ENCODE data around the gene HPF1.
"Not testable (repeated sequence)": the region's sequence is repeated elsewhere in the genome, so short reads cannot be mapped to it uniquely, and the experiment has no call there.

The HPF1 gene

DNA sequence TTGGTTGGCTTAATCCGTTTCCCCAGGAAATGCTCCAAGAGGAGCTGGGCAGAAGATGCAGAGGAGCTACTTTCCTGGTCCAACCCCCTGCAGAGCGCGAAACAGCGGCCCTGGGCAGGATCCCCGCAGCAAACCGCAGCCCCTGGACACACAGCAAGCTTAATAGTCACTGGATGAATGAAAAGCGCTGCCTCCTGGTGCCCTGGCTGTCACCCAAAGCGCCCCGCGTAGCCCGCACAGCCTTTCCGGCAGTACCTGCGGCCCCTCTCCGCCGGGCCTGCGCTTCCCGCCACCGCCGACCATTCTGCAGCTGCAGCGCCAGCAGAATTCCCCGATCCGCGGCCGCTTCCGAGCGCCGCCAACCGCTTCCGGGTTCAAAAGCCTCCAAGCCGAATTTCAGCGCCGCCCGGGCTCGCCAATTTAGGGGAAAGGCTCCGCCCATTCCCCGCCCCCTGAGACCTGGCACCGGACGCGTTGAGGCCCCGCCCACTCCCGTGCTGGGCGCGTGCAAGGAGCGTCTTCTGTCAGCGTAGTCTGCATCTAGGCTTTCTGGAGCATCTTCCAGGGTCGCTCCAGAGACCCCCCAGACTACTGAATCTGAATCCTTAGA lies at the start of gene HPF1:
Gene HPF1, minus strand, starts transcription at position 370 of the 610 bp plus-strand sequence. Its CDS starts 67 bp downstream, at position 303.
- DNase-seq, result peak; percentile 85 to 99 (median 92)
- intact Hi-C loops (cut with DNase I), result loop anchor here (1.0 kb wide), 1 partner anchor 34 kb away; no protein-coding TSS in a partner anchor

DNA sequence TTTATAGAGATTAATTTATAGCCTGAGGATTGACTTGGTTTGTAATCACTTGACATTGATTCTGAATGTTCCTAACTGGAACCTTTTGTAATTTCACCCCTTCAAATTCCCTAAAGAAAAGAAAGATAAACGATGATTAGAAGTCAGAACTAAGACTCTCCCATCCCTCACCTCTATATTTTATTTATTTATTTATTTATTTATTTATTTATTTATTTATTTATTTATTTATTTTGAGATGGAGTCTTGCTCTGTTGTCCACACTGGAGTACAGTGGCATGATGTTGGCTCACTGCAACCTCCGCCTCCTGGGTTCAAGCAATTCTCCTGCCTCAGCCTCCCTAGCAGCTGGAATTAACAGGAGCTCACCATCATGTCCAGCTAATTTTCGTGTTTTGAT lies 49.0 kb upstream of the HPF1 start:
- DNase-seq, result not testable (repeated sequence)
- intact Hi-C loops (cut with DNase I), result loop anchor here (5.0 kb wide), 1 partner anchor 221 kb away; the partner anchor contains the start of gene MFAP3L

DNA sequence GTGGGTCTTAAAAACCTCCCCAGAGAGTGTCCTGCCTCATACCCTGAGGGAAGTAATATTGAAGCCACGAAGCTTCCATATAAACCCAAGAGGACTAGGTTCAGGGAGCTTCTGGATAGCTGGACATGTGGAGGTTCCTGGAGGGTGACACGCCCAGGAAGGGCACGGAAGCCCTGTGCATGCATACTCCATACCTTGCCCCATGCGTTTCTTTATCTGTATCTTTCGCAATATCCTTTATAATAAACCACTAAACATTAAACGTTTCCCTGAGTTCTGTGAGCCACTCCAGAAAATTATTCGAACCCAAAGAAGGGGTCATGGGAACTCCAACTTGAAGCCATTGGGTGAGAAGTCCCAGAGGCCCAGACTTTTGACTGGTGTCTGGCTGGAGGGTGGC lies 45.7 kb upstream of the HPF1 start:
- DNase-seq, result no peak
- intact Hi-C loops (cut with DNase I), result no loop called here

DNA sequence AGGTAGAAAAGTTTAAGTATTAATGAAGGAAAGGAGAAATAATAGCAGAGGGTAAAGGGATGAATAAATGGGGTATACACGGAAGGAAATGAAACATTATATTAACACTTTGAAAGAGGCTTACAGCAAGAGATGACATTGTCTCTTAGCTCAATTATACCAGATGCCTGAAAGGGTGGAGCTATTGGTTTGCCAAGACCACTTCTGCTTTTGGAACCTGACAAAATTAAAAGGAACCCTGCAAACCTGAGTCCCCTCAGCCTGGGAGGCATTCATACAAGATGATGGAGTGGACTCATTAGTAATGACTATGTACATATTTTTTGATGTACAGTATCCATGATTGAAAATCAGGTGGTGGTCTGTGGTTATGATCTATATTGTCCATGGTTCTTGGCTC lies 45.1 kb upstream of the HPF1 start:
- intact Hi-C loops (cut with DNase I), result no loop called here
- DNase-seq, result no peak

DNA sequence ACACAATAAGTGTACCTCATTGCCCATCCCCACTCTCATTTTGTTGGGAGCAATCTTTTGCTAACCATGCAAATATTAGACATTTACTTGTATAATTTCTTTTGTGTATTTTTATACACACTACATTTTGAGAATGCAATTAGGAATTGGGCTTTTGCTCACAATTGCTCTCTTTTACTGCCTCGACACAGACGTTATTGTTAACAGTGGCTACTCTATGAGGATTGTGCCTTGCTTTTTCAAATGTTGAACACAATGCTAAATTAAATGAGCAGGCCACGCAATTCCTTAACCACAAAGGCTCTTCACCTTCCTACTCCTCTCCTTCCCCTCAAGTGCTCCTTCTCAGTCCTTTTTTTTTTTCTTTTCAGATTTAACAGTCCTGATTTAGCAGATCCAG lies 42.8 kb upstream of the HPF1 start:
- intact Hi-C loops (cut with DNase I), result no loop called here
- DNase-seq, result no peak

DNA sequence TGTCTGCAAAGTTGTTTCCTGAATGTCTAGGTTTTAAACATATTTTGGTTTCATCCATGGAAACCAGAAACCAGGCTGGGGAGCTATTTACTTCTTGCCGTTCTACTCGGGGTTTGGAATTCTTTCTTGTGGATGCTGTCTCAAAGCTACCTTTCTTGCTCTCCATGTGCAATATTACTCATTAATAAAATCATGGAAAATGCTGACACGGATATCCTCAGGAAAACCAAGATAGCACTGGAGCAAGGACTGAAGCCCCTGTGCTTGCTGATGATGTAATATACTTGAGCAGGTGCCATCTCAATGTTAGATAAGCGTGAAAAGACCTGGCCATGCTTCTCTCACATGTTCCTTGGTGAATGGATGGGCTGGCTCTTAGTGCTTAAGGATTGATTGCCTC lies 41.5 kb upstream of the HPF1 start:
- intact Hi-C loops (cut with DNase I), result no loop called here
- DNase-seq, result no peak

DNA sequence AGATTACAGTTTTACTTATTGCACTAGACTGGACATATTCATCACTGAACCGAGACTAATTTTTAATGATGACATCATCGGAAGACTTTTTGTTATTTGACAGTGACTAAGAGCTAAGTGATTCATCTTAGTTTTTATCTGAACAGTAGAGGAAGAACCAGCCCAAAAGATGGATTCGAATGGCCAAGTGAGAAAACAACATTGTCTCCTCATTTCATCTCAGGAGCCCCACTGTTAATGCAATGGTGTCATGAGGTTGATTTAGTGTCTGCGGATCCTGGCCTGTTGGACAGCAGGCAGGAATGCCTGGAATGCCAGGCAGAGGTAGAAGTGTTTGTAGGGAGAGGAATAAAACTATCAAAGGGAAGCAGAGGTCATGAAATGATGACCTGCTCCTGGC lies 37.8 kb upstream of the HPF1 start:
- intact Hi-C loops (cut with DNase I), result no loop called here

DNA sequence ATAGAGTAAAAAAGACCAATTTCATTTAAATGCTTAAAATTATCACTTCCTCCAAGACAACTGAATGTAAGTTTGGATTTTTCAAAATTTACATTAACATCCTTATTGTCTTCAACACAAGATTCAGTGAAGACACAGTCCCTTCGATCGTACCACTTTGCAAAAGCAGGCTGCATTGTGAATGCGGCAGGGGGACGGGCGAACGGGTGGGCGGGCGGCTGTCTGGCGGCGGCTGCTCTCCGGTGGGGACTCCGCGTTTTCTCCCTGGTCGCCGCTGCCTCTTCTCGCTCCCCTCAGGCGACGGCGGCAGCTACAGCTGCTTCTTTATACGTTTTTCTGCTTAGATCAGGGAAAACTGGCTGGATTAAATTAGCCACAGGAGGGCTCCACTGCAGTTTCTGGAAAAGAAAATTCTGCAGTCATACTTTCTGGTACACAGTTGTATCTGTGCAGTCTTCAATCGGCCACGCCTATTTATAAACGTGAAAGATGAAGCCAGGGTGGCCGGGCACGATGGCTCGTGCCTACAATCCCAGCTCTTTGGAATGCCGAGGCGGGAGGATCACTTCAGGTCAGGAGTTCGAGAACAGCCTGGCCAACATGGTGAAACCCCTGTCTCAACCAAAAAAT lies 33.9 kb upstream of the HPF1 start:
- intact Hi-C loops (cut with DNase I), result loop anchor here (1.0 to 5.0 kb wide), 2 partner anchors 34 to 169 kb away; partner anchors contain the start of genes CLCN3 and HPF1
- peak; percentile 28 to 95 (median 66) for DNase-seq

More for the DNA sequence above, 37.8 kb upstream of the HPF1 start:
- no peak for DNase-seq

DNA sequence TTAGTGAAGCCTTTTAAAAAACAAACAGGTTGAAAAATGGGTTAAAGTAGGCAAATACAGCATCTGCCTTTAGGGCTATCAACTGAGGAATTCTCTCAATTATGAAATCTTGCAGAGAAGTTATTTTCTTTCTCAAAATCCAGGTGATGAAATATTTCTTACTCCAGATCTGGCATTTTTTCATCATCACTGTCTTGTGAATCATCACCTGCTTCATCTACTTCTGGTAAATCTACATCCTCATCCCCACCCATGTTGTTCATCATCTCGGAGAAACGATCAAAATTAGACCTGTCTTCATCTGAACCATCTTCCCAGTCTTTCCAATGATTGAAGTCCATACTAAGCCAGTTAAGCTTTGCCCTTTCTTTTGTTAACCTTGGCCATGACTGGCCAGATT lies 33.3 kb upstream of the HPF1 start:
- intact Hi-C loops (cut with DNase I), result loop anchor here (1.0 to 5.0 kb wide), 2 partner anchors 34 to 169 kb away; partner anchors contain the start of genes CLCN3 and HPF1
- DNase-seq, result no peak

DNA sequence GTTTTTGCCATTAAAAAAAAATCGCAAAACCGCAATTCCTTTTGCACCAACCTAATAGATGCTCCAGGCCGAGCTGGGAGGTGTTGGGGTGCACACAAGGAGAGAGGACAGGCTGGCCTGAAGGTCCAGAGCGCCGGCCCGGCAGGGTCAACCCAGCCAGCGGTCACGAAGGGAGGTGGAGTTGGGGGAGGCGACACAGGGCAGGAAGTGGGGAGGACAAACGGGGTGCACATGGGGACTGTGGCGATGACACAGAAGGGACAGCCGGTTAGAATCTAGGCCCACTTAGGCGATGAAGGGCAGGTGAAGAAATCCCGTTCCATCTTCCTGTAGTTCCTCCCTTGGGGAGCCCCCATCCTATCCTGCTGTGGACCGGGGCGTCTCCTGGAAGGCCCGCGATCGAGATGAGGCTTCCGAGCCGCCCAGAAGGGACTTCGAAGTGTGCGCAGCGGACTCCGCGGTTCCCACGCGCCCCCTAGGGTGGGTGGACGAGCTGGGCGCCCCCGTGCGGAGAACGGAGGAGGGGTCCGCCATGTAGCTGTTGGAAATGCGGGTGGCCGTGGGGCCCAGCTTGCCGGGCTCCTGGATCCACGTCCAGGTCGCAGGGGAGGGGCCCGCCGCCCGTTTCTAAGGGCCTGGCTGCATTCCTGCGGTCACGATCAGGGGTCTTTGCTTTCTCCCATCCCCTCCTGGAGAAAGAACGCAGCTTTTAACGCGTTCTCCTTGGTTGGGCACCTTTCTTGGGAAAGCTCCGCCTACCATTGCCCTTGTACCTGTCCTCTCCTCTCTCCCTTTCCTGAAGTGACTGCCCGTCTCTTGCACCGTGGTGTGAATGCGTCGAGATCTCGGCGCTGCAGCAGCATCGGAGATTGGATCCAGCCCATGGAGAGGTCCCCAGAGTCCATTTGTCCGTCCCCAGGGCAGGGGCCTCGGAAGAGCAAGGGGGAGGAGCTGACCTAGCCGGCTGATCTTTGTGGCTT lies 17.0 kb upstream of the HPF1 start:
- intact Hi-C loops (cut with DNase I), result no loop called here
- peak in 3 of 10 donors; percentile 42 to 89 (median 59) for DNase-seq

DNA sequence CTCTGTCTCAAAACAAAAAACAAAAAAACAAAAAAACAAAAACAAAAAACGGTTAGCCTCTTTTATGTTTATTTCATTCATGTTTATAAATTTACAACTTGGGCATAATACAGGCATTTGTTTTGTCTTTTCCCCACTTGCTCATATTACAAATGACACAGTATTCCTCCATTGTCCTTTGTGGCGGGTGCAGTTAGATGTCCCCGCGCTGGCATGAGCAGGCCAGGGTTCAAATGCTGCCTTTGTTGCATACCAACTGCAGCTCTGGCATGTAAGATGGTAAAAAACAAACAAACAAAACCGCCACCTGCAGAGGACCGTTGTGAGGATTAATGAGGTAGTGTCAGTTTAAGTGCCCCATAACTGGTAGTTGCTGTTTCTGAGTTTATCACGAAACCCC lies 16.1 kb upstream of the HPF1 start:
- intact Hi-C loops (cut with DNase I), result no loop called here
- DNase-seq, result peak in 3 of 10 donors; percentile 33 to 89 (median 66)

DNA sequence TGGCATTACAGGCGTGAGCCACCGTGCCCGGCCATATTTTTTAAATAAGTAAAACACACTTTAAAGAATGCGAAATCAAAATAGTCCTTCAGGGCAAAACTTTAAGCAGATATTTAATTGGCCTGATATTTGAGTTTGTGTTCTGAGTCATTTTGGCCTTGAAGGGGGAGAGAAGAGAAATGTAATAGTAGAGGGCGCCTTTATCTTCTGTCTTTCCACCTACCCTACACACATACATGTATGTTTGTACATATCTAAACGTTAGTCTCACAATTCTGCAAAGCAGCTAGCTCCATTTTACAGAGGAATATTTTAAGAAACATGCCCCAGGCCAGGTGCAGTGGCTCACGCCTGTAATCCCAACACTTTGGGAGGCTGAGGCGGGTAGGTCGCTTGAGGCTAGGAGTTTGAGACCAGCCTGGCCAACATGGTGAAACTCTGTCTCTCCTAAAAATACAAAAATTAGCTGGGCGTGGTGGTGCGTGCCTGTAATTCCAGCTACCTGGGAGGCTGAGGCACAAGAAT lies 13.9 kb upstream of the HPF1 start:
- intact Hi-C loops (cut with DNase I), result not testable (repeated sequence)
- DNase-seq, result peak in 1 of 10 donors; percentile 45

DNA sequence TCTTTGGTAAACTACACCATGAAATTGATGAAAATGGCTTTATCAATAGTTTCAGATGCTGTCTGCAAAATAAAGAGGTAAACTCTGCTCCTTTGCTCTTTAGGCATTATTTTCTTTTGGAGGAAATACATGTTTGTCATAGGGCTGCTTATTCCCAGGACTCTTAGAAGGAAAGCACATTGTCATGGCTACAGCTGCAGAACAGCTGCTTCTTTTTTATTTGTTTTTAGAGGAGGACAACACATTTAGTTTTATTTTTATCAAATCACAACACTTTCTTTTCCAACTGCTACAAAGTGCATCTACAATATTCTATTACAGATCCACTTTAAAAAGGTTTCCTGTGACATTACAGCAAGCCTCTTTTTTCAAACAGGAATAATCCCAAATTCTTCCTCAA lies 12.7 kb upstream of the HPF1 start:
- DNase-seq, result no peak
- intact Hi-C loops (cut with DNase I), result no loop called here

DNA sequence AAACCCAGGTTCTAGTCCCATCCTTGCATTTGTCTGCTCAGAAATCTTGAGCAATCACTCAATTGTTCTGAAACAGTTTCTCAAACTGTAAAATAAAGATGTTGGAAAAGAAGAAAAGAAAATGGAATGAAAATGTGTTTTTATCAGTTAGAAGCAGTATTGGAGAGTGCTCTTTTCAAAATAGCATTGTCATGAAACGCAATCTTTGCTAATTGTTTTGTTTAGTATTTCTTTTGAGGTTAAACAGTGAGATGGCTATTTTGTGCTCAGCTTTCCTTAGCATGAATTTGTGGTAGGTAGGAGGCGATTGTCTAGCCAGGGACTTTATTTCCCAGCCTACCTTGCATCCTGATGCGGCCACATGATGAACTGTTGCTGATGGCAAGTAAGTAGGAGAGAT lies 10.6 kb upstream of the HPF1 start:
- intact Hi-C loops (cut with DNase I), result no loop called here
- no peak for DNase-seq

DNA sequence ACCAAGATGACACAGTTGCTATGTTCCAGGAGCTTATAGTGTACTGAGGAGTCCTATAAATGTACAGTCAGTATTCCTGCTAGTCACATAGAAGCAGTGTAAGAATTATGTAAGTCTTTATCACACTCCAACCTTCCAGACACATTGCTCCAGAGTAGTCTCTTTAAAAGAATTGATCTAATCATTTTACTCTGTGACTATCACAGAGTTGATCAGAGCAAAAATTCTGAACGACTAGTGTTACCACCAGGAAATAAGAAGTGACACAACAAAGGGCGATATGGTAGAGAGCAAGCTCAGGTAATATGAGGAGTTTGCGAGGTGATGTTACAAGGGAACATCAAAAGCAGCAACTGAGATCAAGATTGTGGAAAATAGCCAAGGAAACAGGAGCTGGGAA lies 9.0 kb upstream of the HPF1 start:
- no peak for DNase-seq
- intact Hi-C loops (cut with DNase I), result no loop called here

DNA sequence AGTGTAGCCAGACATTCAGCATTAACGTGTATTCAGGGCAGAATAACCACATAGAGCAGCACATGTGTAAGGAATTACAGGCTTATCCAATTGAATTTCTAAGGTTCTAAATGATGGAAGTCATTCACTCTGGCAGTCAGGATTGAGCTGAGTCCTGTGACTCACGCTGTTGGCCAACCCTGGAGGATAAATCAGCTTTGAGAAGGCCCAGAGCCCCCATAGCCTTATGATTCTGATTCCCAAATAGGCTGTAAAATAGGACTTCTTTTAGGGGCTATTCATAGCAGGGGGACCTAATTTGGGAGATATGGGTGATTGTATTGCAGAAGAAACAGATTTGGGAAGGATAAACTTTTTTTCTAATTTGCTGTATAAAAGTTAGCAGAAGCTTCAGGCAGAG lies 8.1 kb upstream of the HPF1 start:
- no peak for DNase-seq
- intact Hi-C loops (cut with DNase I), result no loop called here

DNA sequence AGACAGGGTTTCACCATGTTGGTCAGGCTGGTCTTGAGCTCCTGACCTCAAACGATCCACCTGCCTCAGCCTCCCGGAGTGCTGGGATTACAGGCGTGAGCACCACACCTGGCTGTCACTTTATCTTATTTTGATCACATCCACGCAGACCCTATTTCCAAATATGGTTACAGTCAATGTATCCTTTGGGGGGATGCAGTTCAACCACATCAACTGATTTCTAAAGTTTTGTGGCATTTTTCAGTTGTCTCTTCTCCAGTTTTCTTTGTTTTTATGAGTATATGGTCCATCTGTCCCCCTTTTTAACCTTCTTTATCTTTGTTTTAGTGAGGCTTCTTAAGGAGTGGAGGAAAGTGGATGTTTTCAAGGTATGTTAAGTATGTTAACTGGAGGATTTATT lies 4.1 kb upstream of the HPF1 start:
- intact Hi-C loops (cut with DNase I), result no loop called here
- DNase-seq, result no peak

DNA sequence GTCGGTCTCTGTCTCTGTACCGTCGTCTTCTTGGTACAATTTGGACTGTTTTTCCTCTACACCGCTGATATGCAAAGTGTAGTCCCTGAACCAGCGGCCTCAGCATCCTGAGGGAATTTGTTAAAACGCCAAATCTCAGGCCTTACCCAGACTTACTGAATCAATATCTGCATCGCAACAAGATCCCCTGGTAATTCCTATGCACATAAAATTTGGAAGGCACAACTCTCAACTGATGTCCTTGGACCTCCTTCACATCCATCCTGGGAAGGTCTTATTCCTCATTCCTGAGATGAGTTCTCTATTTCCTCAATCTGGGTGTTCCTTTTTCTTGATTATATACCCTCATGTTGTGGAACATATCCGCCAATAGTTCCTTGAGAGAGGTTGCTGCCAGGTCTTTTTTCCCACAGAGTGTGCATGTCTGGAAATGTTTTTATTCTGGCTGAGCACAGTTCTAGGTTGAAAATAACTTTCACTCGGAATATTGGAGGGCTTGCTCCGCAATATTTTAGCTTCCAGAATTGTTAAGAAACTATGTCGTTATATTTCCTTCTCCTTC lies 738 bp upstream of the HPF1 start:
- intact Hi-C loops (cut with DNase I), result no loop called here
- no peak for DNase-seq

DNA sequence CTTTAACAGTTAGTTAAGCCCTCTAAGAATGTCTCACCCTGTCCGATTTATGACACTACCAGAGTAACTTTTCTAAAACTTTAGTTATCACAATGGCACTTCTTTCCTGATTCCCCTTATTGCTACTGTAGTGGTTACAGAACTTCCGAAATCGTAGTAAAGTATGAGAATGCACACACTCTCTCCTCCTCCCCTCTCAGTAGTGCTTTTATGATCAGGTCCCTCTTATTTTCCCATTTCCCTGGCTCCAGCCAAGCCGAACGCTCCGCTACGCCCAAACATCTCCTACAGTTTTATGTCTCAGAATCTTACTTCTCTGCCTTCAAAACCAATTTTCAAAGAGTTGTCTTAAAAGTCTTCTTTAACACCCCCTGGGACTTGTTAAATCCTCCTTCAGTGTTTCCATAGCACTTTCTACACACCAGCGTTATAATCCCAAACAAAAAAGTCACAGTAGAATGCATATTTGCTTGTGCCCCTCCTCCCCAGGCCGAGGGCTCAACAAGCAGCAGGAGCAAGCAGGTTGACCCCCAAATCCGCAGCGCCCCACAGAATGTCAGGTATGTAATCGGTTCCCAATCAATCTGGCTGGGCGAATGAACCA lies 671 bp downstream of the HPF1 start:
- DNase-seq, result no peak
- intact Hi-C loops (cut with DNase I), result loop anchor here (1.0 kb wide), 1 partner anchor 34 kb away; no protein-coding TSS in a partner anchor

DNA sequence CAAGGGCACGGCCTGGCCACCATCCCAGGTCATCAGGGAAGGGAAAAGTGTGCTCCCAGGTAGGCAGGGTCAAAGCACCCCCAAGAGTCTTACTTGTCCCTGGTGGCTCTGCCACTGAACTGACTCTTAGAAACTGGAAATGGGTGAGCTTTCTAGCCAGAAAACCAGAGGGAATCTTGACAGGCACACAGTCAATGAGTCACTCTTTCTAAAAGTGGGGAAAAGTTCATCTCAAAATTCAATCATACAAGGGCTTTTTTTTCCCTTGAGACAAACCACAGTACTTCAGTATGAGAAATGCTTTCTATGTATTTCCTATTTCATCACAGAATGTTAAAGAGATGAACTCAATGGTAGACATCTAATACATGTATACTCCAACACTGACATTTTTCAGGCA lies 12.5 kb downstream of the HPF1 start:
- intact Hi-C loops (cut with DNase I), result no loop called here
- no peak for DNase-seq

Measured in posterior cingulate gyrus (tissue), 11 donors.